ENCODE data around the gene MARVELD1.

DNA sequence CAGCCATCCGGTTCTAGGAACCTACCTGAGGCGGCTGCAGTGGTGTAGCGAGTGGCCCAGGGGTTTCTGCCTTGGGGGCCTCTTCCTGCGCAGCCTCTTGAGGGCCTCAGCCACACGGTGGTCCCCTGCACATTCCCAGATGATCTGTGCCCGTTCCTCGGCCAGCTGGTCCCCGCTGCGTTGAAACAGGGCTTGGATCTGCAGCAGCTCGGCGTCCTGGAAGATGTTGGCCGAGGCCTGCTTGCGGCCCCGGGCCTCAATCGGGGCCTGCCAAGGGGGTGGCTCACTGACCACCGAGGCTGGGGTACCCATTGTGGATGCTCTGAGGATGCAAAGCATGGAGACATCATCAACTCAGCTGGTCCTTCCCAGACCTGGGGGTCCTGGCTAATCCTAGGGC, 33.9 kb upstream of the MARVELD1 start:
- no peak for TF ChIP-seq POLR2A (IDR thresholded peaks at IDR 0.05; ENCODE audit: low read length)
- no peak for TF ChIP-seq GATA1 (IDR thresholded peaks at IDR 0.05; ENCODE audit: low read depth, low read length)

All from erythroblast (primary cell).